Activated naive CD4-positive, alpha-beta T cell treated with anti-CD3 and anti-CD28 coated beads, Interleukin-2, amount 10 ng/mL, durations not matched to agents 5 hours and 36 hours (primary cell): Measurements from ENCODE around the gene GLIPR1. TPM values are rescaled to one million over a fixed set of nuclear protein-coding genes. Genes with fewer than 3 reads are reported as not detected.

Experiments used
- total RNA-seq, 2 experiments: library from RNA; stranded (reverse); gene quantifications; one replicate each; pipeline ENCODE4 v1.2.3, GENCODE V29; 2021

The GLIPR1 gene
- 10 to 100 TPM; 21.8 to 23.5 TPM for total RNA-seq

GRCh38 chr12:75480469-75480949, at the start of gene GLIPR1:
Gene GLIPR1, plus strand, starts transcription at chr12:75480755. Its CDS starts 126 bp downstream, at chr12:75480881.

DNA sequence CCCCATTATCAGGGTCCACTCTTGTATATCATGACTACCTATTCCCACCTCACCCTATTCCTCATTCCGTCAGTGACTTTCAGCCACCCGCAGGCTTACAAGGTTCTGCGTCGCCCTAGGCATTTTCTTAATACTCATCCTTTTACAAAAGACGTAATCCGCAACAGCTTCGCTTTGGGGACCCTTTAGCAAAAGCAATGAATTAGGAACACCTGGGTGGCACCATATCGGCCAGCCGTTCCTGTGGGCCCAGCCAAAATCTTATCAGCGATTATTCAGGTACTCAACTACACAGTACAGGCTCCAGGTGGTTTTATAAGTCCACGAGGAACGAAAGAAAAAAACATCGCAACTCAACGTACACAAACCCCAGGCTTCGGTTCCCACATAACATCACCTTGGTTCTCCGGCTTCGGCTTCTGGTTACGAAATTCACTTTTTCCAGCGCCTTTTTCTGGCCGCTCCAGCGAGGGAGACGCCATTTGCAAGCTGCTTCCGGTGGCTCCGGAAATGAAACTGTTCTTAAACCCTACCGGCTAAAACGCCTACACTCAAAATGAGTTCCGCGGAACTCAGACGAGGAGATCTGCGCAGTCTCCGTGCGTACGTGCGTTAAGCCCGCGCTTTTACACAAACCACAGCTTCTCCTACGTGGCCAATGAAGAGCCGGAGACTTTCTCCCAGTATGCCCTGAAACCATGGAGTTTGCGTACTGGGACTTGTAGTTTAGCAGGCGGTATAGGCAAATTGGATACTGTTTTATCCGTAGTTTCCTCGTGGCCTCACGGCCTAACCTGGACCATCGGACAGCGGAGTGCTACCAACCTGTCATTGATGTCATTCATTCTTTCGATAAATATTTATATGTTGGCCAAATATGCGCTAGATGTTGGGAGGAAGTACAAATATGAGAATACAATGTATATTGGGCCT, 30.8 kb downstream of the GLIPR1 start, which contains the start of gene KRR1:
Gene KRR1 (minus strand): TSS at position 494 of the 933 bp plus-strand sequence. CDS start 12 bp downstream, at position 482.

Other genes with a start within 250 kb of the GLIPR1 start
- 1 to 10 TPM; 2.3 to 2.8 TPM for gene CAPS2, start 150.4 kb upstream of the GLIPR1 start, total RNA-seq
- gene GLIPR1L1, start 146.1 kb upstream of the GLIPR1 start, total RNA-seq = not detected
- gene GLIPR1L2, start 89.7 kb upstream of the GLIPR1 start, total RNA-seq = under 1 TPM in 1 of 2 experiments, not detected in 1; 0.30 TPM
- gene KRR1, start 30.9 kb downstream of the GLIPR1 start, total RNA-seq = 10 to 100 TPM; 59.2 to 62.3 TPM